Measurements from ENCODE around the gene PRDM5.

DNA sequence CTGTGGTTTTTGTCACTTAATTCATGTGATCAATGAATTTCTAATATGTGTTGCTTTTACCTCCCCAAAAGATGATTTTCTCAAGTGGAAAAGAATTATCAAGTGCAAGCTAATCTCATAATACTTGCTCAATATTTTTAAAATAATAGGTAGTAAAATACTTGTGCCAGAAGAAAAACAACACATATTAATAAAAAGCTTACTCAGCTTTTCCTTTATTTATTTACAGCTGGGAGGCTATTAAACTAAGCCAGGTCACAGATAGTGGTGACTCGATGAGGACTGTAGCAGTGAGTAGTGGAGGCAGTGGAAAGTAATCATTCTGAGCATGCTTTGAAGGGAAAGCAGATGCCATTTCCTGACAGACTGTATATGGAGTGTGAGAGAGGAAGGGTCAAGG lies 96.1 kb downstream of the PRDM5 start:
- TF ChIP-seq, protein P1, sequence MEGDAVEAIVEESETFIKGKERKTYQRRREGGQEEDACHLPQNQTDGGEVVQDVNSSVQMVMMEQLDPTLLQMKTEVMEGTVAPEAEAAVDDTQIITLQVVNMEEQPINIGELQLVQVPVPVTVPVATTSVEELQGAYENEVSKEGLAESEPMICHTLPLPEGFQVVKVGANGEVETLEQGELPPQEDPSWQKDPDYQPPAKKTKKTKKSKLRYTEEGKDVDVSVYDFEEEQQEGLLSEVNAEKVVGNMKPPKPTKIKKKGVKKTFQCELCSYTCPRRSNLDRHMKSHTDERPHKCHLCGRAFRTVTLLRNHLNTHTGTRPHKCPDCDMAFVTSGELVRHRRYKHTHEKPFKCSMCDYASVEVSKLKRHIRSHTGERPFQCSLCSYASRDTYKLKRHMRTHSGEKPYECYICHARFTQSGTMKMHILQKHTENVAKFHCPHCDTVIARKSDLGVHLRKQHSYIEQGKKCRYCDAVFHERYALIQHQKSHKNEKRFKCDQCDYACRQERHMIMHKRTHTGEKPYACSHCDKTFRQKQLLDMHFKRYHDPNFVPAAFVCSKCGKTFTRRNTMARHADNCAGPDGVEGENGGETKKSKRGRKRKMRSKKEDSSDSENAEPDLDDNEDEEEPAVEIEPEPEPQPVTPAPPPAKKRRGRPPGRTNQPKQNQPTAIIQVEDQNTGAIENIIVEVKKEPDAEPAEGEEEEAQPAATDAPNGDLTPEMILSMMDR (IDR thresholded peaks at IDR 0.05), result no peak
- no peak for TF ChIP-seq POLR2A (IDR thresholded peaks at IDR 0.05)
